HL-60/S4 (cell line): ENCODE results near the gene FYTTD1.
"Not testable (repeated sequence)": the region's sequence is repeated elsewhere in the genome, so short reads cannot be mapped to it uniquely, and the experiment has no call there.

Experiments
- in situ Hi-C: fragments of 300-500 bp; cut with MboI; formaldehyde crosslinking; loops from 2 replicates; pipeline ENCODE4 v1.14.3; 2022; ENCODE audit warnings: low sequenced_read_pairs

The FYTTD1 gene

GRCh38 chr3:197749601-197750395 lies at the start of gene FYTTD1:
Gene FYTTD1 (plus strand): TSS chr3:197749883. CDS start chr3:197749972, 89 bp downstream.
- in situ Hi-C loops, result no loop called here

GRCh38 chr3:197700095-197700494 lies 49.6 kb upstream of the FYTTD1 start:
- in situ Hi-C loops, result no loop called here

- in situ Hi-C loops, result no loop called here
Measured at GRCh38 chr3:197701841-197702240, 47.8 kb upstream of the FYTTD1 start.

- in situ Hi-C loops, result no loop called here
Measured at GRCh38 chr3:197706658-197707057, 43.0 kb upstream of the FYTTD1 start.

- in situ Hi-C loops, result no loop called here
Measured at GRCh38 chr3:197709135-197709534, 40.5 kb upstream of the FYTTD1 start.

- in situ Hi-C loops, result not testable (repeated sequence)
Measured at GRCh38 chr3:197710965-197711364, 38.7 kb upstream of the FYTTD1 start.

GRCh38 chr3:197711973-197712707 lies 37.5 kb upstream of the FYTTD1 start:
- in situ Hi-C loops, result no loop called here

GRCh38 chr3:197713477-197713822 lies 36.2 kb upstream of the FYTTD1 start:
- in situ Hi-C loops, result no loop called here

- in situ Hi-C loops, result no loop called here
Measured at GRCh38 chr3:197714251-197714650, 35.4 kb upstream of the FYTTD1 start.

GRCh38 chr3:197718891-197719290 lies 30.8 kb upstream of the FYTTD1 start:
- in situ Hi-C loops, result no loop called here

GRCh38 chr3:197720694-197721093 lies 29.0 kb upstream of the FYTTD1 start:
- in situ Hi-C loops, result no loop called here

GRCh38 chr3:197722734-197723133 lies 26.9 kb upstream of the FYTTD1 start:
- in situ Hi-C loops, result no loop called here

- in situ Hi-C loops, result not testable (repeated sequence)
Measured at GRCh38 chr3:197727878-197728277, 21.8 kb upstream of the FYTTD1 start.

- in situ Hi-C loops, result no loop called here
Measured at GRCh38 chr3:197728487-197728886, 21.2 kb upstream of the FYTTD1 start.

- in situ Hi-C loops, result no loop called here
Measured at GRCh38 chr3:197730200-197730599, 19.5 kb upstream of the FYTTD1 start.

GRCh38 chr3:197730770-197731169 lies 18.9 kb upstream of the FYTTD1 start:
- in situ Hi-C loops, result not testable (repeated sequence)

- in situ Hi-C loops, result not testable (repeated sequence)
Measured at GRCh38 chr3:197731483-197731882, 18.2 kb upstream of the FYTTD1 start.

- in situ Hi-C loops, result no loop called here
Measured at GRCh38 chr3:197733042-197733441, 16.6 kb upstream of the FYTTD1 start.

GRCh38 chr3:197734667-197735318 lies 14.9 kb upstream of the FYTTD1 start:
- in situ Hi-C loops, result no loop called here

- in situ Hi-C loops, result no loop called here
Measured at GRCh38 chr3:197736010-197736490, 13.6 kb upstream of the FYTTD1 start.

GRCh38 chr3:197736491-197737318 lies 13.0 kb upstream of the FYTTD1 start, which contains the start of gene RUBCN:
Gene RUBCN (minus strand): TSS chr3:197736904. CDS start chr3:197736719, 185 bp downstream.
- in situ Hi-C loops, result no loop called here
